GM12878 (cell line): Measurements from ENCODE around the gene HSPA4. TPM values are rescaled to one million over a fixed set of nuclear protein-coding genes. Genes with fewer than 3 reads are reported as not detected.
"Not testable (repeated sequence)": the region's sequence is repeated elsewhere in the genome, so short reads cannot be mapped to it uniquely, and the experiment has no call there.

Source experiments
- ATAC-seq: fragments of 200-7000 bp; cut with Tn5 transposase; 3 replicates; pipeline ENCODE4 v1.9.1; 2020; ENCODE audit warnings: mild to moderate bottlenecking, moderate library complexity
- BruUV-seq: library from RNA; stranded (reverse); fragments of 400-500 nt; replicated peaks from 2 replicates; lab custom pipeline; 2021; lab: Mats Ljungman, UMichigan
- CTCF ChIA-PET: fragments of 300-600 bp; sonication (Branson Sonifier 250); formaldehyde crosslinking; extraction: SDS; loops from one replicate; lab custom pipeline; 2021; ENCODE audit warnings: inconsistent platforms; lab: Yijun Ruan, JAX
- POLR2A ChIA-PET: fragments of 350-600 bp; formaldehyde crosslinking; extraction: SDS; loops from one replicate; lab custom pipeline; 2021; ENCODE audit warnings: inconsistent platforms; lab: Charles Lee
- RAD21 ChIA-PET: fragments of 300-600 bp; sonication (Branson Sonifier 250); formaldehyde crosslinking; loops from one replicate; lab custom pipeline; 2023; ENCODE audit warnings: antibody characterized with exemption; ENCODE audit not compliant: unreplicated experiment; lab: Charles Lee
- SMC1A ChIA-PET: fragments of 300-600 bp; sonication (Branson Sonifier 250); formaldehyde crosslinking; loops from one replicate; lab custom pipeline; 2023; ENCODE audit not compliant: unreplicated experiment, uncharacterized antibody; lab: Charles Lee
- DNase-seq: peaks from one replicate; pipeline ENCODE4 v3.0.0-alpha.2; 2011; ENCODE audit warnings: low read depth, low spot score
- FAIRE-seq: peaks from 3 replicates; lab custom pipeline; 2011; peaks lifted over from hg19 to GRCh38; lab: Jason Lieb, UNC
- H2AFZ ChIP-seq: 2 replicates; pipeline ENCODE4 v1.6.0; 2011; ENCODE audit warnings: low read depth, low read length, control low read depth; ENCODE audit not compliant: control insufficient read depth
- H3K27ac ChIP-seq: 2 replicates; pipeline ENCODE4 v1.5.1; 2011; ENCODE audit warnings: control low read depth; ENCODE audit not compliant: control insufficient read depth, insufficient read depth
- H3K27me3 ChIP-seq, 2 experiments: replicated peaks in 1 of 2; 2 replicates each; pipeline versions ENCODE4 v1.6.0 to v1.6.1; 2011; ENCODE audit warnings: low read length in 1 of 2; ENCODE audit not compliant: control insufficient read depth in 2 of 2, insufficient read depth in 2 of 2
- H3K36me3 ChIP-seq, 2 experiments: 2 replicates each; pipeline ENCODE4 v1.5.1; 2011; ENCODE audit warnings: low read length in 1 of 2; ENCODE audit not compliant: control insufficient read depth in 2 of 2, insufficient read depth in 2 of 2
- H3K4me1 ChIP-seq: 2 replicates; pipeline ENCODE4 v1.6.1; 2011; ENCODE audit warnings: mild to moderate bottlenecking, low read length, moderate library complexity, mixed read lengths; ENCODE audit not compliant: control insufficient read depth, insufficient read depth
- H3K4me2 ChIP-seq: 2 replicates; pipeline ENCODE4 v1.6.0; 2011; ENCODE audit warnings: control low read depth; ENCODE audit not compliant: control insufficient read depth, insufficient read depth
- H3K4me3 ChIP-seq: fragments of 200-600 bp; sonication (generic); 2 replicates; pipeline ENCODE4 v1.5.1; 2016
- H3K79me2 ChIP-seq: 2 replicates; pipeline ENCODE4 v1.6.0; 2011; ENCODE audit warnings: low read length; ENCODE audit not compliant: control insufficient read depth, insufficient read depth
- H3K9ac ChIP-seq: 2 replicates; pipeline ENCODE4 v1.8.0; 2011; ENCODE audit warnings: low read length, control low read depth, mixed read lengths; ENCODE audit not compliant: control insufficient read depth, insufficient read depth
- H3K9me3 ChIP-seq: replicated peaks from 3 replicates; pipeline ENCODE4 v1.5.1; 2011; ENCODE audit warnings: mild to moderate bottlenecking, low read length; ENCODE audit not compliant: control insufficient read depth, insufficient read depth
- H4K20me1 ChIP-seq: 2 replicates; pipeline ENCODE4 v1.6.0; 2011; ENCODE audit not compliant: control insufficient read depth, insufficient read depth
- HDAC6 ChIP-seq: fragments of 200-600 bp; sonication (generic); IDR thresholded peaks from one replicate; pipeline ENCODE4 v1.8.0; 2017; ENCODE audit warnings: antibody characterized with exemption; ENCODE audit not compliant: unreplicated experiment
- KDM1A ChIP-seq: fragments of 200-600 bp; sonication (generic); IDR thresholded peaks from 2 replicates; pipeline ENCODE4 v1.6.1; 2016; ENCODE audit warnings: borderline replicate concordance
- LARP7 ChIP-seq: fragments of 450-650 bp; IDR thresholded peaks from 2 replicates; pipeline ENCODE4 v1.6.1; 2017; ENCODE audit warnings: mild to moderate bottlenecking
- SMAD5 ChIP-seq: IDR thresholded peaks from 2 replicates; pipeline ENCODE4 v1.6.1; 2016; ENCODE audit warnings: antibody characterized with exemption, low read depth
- ZSCAN29 ChIP-seq: fragments of 450-650 bp; IDR thresholded peaks from 2 replicates; pipeline ENCODE4 v1.6.1; 2017; ENCODE audit warnings: mild to moderate bottlenecking, moderate library complexity
- WGBS: methylation state at CpG from one replicate; pipeline ENCODE4 v1.1.6; 2016; ENCODE audit warnings: low lambda C conversion rate; ENCODE audit not compliant: insufficient replicate concordance, insufficient coverage; ENCODE audit errors: missing lambda C conversion rate; 5-methylcytosine and 5-hydroxymethylcytosine counted together
- in situ Hi-C: fragments of 300-500 bp; cut with MboI; formaldehyde crosslinking; loops from 9 replicates; pipeline ENCODE4 v1.14.3; 2018; ENCODE audit warnings: mixed read lengths
- intact Hi-C: fragments of 100-400 bp; cut with micrococcal nuclease; formaldehyde crosslinking; loops from one replicate; pipeline ENCODE4 v1.14.2; 2022; ENCODE audit not compliant: unreplicated experiment
- polyA plus RNA-seq, 11 experiments: library from polyadenylated mRNA; depleted of rRNA in 4 of 11; unstranded in 6 of 11; stranded (reverse) in 5 of 11; fragments of >200 nt; fragmentation: Nextera tagmentation in 4 of 11; fragmentation: Illumina TruSeq in 1 of 11; extraction: Ambion mirVana in 4 of 11; extraction: Trizol in 1 of 11; gene quantifications; 1 replicate in 1 of 11; 2 replicates in 10 of 11; pipeline versions ENCODE4 v1.2.1 to v1.2.3, GENCODE V29; 2011 to 2016; ENCODE audit warnings: inconsistent platforms in 2 of 11, missing spikeins in 2 of 11, low read depth in 1 of 11
- total RNA-seq, 4 experiments: library from RNA; depleted of rRNA in 3 of 4; stranded (reverse); fragments of >200 nt in 3 of 4; fragmentation: Illumina TruSeq in 1 of 4; extraction: Trizol in 1 of 4; gene quantifications; 2 replicates each; pipeline versions ENCODE4 v1.2.1 to v1.2.3, GENCODE V29; 2013 to 2021
- TF ChIP-seq, protein P1 (sequence below): fragments of 450-650 bp; formaldehyde crosslinking; IDR thresholded peaks from 2 replicates; pipeline ENCODE4 v1.4.0; 2022; ENCODE audit warnings: mild to moderate bottlenecking, moderate library complexity

The HSPA4 gene
- total and polyA plus RNA-seq, 10 of the 15 experiments (the other 5 are each of a cell fraction or from before 2014, with no cell fraction given): 61.6 to 234 (median 116) TPM

DNA sequence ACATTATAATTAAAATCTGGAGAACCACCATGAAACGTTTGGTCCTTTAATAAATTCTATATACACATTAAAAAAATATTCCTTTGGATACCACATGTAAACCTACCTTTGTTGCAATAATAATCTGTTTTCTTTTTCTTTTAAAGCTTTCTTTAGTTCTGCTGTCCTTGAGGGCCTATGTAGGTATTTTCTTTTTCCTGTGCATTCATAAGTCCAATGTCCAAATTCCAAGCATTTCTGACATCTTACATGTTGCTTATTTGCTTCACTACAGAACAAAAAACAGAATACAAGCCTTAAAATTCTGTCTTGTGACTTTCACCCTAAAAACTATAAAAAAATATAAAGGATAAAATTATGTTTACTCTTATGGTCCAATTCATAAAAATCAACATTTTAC is 45.2 kb upstream of the HSPA4 start:
- Histone ChIP-seq H3K9ac (no peak overlapping the region), H3K27ac (no peak overlapping the region), H3K4me2 (no peak overlapping the region), H3K9me3 (no peaks in the 10 kb centered on the region), H4K20me1 (no peaks in the 10 kb centered on the region), H3K79me2 (no peaks in the 10 kb centered on the region), H3K4me1 (no peaks in the 10 kb centered on the region), H3K4me3 (no peak overlapping the region), H3K36me3 (no peaks in the 10 kb centered on the region; a peak in 2 of 4 replicates), H2AFZ (no peak overlapping the region), H3K27me3 (no peaks in the 10 kb centered on the region)
- intact Hi-C loops (no loop called here), in situ Hi-C loops (no loop called here)
- 0% methylated on average over 1 of the region's 1 CpG for WGBS
- ChIA-PET CTCF (no interaction called here), POLR2A (no interaction called here), RAD21 (interaction anchor here (0.5 kb wide), 1 partner anchor 263 kb away, joined by 3 read pairs; no protein-coding TSS in a partner anchor), SMC1A (no interaction called here)
- FAIRE-seq (no peak), DNase-seq (no peak), ATAC-seq (no peak)
- BruUV-seq: no TSS peak
- no peak for TF ChIP-seq SMAD5
- no peak for TF ChIP-seq HDAC6
- no peak for TF ChIP-seq LARP7
- TF ChIP-seq, protein P1, sequence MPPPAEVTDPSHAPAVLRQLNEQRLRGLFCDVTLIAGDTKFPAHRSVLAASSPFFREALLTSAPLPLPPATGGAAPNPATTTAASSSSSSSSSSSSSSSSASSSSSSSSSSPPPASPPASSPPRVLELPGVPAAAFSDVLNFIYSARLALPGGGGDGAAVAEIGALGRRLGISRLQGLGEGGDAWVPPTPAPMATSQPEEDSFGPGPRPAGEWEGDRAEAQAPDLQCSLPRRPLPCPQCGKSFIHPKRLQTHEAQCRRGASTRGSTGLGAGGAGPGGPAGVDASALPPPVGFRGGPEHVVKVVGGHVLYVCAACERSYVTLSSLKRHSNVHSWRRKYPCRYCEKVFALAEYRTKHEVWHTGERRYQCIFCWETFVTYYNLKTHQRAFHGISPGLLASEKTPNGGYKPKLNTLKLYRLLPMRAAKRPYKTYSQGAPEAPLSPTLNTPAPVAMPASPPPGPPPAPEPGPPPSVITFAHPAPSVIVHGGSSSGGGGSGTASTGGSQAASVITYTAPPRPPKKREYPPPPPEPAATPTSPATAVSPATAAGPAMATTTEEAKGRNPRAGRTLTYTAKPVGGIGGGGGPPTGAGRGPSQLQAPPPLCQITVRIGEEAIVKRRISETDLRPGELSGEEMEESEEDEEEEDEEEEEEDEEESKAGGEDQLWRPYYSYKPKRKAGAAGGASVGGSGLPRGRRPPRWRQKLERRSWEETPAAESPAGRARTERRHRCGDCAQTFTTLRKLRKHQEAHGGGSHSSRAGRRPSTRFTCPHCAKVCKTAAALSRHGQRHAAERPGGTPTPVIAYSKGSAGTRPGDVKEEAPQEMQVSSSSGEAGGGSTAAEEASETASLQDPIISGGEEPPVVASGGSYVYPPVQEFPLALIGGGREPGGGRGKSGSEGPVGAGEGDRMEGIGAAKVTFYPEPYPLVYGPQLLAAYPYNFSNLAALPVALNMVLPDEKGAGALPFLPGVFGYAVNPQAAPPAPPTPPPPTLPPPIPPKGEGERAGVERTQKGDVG (CRISPR knock-in tag): no peak
- TF ChIP-seq ZSCAN29: no peak
- TF ChIP-seq KDM1A: no peak

DNA sequence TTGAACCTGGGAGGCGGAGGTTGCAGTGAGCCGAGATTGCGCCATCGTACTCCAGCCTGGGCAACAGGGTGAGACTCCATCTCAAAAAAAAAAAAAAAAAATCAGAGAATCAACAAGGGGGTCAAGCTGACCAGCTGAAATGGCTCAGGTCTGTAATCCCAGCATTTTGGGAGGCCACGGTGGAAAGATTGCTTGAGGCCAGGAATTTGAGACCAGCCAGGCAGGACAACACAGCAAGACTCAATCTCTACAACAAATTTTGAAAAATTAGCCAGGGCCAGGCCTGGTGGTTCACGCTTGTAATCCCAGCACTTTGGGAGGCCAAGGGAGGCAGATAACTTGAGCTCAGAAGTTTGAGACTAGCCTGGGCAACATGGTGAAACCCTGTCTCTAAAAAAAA is 43.4 kb upstream of the HSPA4 start:
- H3K9ac ChIP-seq, DNase-seq, H3K27ac ChIP-seq, in situ Hi-C loops, H3K4me1 ChIP-seq, ATAC-seq, H3K9me3 ChIP-seq, H3K27me3 ChIP-seq, BruUV-seq, H4K20me1 ChIP-seq, intact Hi-C loops, FAIRE-seq, H3K36me3 ChIP-seq, H3K4me3 ChIP-seq, H2AFZ ChIP-seq, CTCF ChIA-PET, H3K4me2 ChIP-seq, H3K79me2 ChIP-seq: not testable (repeated sequence)
- WGBS: 92% methylated on average over 3 of the region's 6 CpGs
- ChIA-PET SMC1A (interaction anchor here (0.6 kb wide), 1 partner anchor 17 kb away, joined by 4 read pairs; no protein-coding TSS in a partner anchor), RAD21 (interaction anchor here (0.7 kb wide), 1 partner anchor 96 kb away, joined by 4 read pairs; no protein-coding TSS in a partner anchor), POLR2A (interaction anchor here (0.6 to 0.7 kb wide), 3 partner anchors 100 to 250 kb away, joined by 3 to 8 read pairs (median 5); no protein-coding TSS in a partner anchor)
